Activated CD4-positive, alpha-beta T cell treated with anti-CD3 and anti-CD28 coated beads, Interleukin-2, amount 50 U/mL, for 24 hours (primary cell): ENCODE results near the gene TSPYL4.

ENCODE experiments used
- DNase-seq, 2 donors: peaks; one replicate each; pipeline ENCODE4 v3.0.0-alpha.2; 2020; ENCODE audit warnings: low read depth in 1 of 2, low spot score in 1 of 2

Gene TSPYL4

GRCh38 chr6:116271149-116271708 lies 17.4 kb upstream of the TSPYL4 start:
- DNase-seq, result no peak

DNA sequence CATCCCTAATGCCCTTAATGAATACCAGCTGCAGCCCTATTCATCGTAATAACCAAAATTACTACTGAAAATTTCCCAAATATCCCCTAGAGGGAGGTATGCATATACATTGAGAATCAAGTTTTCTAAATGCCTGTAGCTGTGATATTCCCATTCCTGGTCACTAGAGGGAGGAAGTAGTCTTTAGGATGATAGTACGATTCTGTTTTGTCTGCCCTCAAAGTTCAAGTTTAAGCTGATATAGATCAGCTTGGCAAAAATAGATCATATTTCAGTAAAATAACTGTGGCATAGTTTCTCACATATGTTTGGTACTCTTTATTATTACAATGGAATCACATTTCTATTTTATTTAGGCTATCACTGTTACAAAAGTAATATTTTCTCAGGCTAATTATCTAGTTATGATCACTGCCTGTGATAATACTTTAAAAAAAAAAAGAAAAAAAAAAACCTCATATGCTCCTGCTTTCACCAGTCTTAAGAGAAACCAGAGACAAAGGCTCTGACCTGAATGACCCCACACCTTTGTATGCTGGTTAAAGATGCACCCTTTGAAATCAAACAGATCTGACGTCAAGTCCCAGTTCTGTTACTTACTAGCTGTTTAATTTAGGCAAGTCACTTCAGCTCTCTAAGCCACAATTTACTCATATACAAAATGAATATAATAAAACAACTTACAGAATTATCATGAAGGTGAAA lies 14.9 kb upstream of the TSPYL4 start:
- DNase-seq, result no peak

GRCh38 chr6:116267836-116268588 lies 14.1 kb upstream of the TSPYL4 start:
- DNase-seq, result no peak

- no peak for DNase-seq
These were observed 12.9 kb upstream of the TSPYL4 start for GRCh38 chr6:116266803-116267202.

DNA sequence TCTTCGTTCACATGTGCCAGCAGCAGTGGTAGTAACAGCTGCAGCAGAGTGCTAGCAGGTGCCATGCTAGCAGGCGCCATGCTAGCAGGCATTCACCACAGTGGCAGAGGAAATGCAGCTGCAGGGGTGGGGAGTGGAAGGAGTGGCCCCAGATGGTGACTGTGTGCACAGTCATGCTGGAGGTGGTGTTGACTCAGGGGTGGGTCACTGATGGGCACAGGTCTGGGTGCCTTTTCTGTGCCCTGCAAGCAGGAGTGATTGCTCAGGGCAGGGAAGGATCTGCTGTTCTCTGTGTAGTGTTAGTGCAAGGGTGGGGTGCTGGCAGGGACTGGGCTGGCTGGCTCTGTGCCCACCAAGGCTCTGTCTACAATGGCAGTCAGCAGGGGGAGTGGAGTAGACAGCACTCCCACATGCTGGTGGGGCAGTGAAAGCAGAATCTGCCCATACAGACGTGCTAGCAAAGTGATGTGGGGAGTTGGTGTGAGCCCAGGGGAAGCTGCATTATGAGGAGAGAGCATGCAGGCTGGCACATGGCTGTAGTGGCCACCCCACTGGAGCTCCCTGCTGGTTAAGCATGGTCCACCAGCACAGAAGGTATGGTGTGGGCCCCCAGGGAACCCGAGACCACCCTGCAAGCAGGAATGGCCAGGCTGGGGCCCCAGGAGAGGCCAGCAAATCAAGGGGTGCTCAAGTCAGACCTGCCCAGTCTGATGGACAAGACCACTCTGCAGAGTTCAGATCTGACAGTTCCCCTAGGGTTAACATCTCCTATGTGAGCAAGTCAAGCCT lies 11.4 kb upstream of the TSPYL4 start:
- DNase-seq, result no peak

DNA sequence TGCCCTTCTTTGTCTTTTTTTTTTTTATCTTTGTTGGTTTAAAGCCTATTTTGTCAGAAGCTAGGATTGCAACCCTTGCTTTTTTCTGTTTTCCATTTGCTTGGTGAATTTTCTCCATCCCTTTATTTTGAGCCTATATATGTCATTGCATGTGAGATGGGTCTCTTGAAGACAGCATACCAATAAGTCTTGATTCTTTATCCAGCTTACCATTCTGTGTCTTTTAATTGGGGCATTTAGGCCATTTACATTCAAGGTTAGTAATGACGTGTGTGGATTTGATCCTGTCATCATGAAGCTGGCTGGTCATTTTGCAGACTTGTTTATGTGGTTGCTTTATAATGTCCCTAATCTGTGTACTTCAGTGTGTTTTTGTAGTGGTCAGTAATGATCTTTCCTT lies 9.5 kb upstream of the TSPYL4 start:
- DNase-seq, result no peak

DNA sequence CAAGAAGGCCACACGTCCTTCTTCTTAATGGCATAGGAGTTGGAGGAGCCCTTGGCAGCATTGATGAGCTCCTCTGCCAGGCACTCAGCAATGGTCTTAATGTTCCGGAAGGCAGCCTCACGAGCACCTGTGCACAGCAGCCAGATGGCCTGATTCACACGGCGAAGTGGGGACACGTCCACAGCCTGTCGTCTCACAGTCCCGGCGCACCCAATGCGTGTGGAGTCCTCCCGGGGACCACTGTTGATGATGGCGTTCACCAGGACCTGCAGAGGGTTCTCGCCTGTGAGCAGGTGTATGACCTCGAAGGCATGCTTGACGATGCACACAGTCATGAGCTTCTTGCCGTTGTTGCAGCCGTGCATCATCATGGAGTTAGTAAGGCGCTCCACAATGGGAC lies 4.6 kb upstream of the TSPYL4 start:
- DNase-seq, result no peak

GRCh38 chr6:116256694-116257093 lies 2.8 kb upstream of the TSPYL4 start:
- no peak for DNase-seq

- no peak for DNase-seq
These were observed 1.4 kb upstream of the TSPYL4 start for GRCh38 chr6:116255246-116255800.

GRCh38 chr6:116254297-116255056 lies 602 bp upstream of the TSPYL4 start:
- no peak for DNase-seq

DNA sequence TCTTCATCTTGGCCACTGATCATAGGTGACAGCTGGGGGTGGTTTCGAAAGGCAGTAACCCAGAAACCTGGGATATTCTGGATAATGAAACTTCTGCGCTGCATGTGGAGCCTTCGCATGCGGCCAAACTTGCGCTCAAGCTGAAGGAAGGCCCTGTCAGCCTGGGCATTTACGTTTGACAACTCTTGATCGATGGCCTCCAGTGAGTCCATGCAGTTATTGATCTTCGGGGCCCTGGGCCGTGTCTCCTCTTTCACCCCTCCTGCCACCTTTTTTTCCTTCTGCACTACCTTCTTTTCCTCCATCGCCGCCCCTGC lies 729 bp downstream of the TSPYL4 start:
- DNase-seq, result no peak

- DNase-seq, result no peak
These were observed 2.1 kb downstream of the TSPYL4 start for GRCh38 chr6:116251568-116252384.

DNA sequence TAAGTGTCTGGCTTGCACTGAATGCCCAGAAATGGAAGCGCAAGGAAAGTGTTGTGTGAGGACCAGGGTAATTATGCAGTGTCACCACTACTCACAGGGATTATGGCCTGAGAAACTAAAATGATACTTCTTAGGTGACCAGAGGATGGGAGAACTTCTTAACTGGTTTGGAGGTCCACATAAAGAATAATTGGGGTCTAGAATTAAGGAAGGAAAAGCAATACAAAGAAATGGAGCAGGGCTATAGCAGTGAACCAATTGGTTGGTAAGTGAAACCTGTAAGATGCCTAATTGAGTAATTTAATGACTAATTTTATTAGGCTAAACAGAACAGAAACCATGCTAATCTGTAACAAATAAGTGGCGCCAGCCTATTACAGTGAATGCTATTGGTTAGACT lies 5.3 kb downstream of the TSPYL4 start:
- DNase-seq, result no peak

DNA sequence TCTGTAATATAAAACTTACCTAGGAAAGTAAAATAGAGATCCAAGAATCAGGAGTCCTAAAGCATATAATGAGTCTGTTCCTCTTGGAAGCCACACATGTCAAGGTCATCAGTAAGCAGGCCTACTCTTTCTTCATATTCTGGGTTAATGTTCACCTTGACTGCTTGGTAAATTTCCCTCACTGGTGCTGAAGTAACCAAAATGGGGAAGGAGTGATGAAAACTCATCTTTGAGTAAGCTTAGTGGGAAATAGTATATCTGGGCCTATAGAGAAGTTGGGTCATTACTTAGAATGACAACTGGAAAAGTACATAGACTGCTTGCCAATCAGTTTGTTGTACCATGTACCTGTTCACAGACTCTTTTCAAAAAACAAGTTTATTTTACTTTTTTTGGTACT lies 6.6 kb downstream of the TSPYL4 start:
- no peak for DNase-seq

DNA sequence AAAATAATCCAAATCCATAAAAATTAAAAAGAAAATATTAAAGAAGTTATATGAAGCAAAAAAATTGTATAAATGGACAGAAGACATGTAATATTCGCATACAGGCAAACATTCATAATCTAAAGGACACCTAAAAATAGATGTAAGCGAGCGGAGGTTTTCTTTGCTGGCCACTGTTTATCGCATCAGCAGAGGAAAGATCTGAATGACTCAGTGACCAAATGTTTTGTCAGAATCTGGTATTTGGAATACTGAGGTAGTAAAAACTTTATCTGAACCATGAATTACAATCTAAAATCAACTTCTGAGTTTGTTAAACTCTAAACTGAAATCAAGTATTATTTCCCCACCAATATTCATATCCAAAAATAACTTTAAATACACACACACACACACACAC lies 7.8 kb downstream of the TSPYL4 start:
- DNase-seq, result no peak

DNA sequence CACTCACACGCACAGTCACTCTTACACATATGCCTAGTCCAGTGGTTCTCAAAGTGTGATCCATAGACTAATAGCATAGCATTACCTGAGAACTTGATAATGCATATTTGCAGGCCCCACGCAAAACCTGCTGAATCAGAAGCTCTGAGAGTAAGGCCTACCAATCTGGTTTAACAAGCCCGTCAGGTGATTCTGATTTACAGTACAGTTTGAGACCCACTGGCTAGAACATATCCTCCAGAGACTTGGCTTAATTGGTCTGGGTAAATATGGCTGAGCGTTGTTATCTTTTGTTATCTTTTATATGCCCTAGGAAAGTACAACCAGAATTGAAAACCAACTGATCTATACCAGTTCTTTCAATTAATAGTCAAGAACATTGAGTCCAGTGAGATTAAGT lies 9.6 kb downstream of the TSPYL4 start:
- DNase-seq, result no peak

- no peak for DNase-seq
These were observed 14.0 kb downstream of the TSPYL4 start for GRCh38 chr6:116239856-116240255.

DNA sequence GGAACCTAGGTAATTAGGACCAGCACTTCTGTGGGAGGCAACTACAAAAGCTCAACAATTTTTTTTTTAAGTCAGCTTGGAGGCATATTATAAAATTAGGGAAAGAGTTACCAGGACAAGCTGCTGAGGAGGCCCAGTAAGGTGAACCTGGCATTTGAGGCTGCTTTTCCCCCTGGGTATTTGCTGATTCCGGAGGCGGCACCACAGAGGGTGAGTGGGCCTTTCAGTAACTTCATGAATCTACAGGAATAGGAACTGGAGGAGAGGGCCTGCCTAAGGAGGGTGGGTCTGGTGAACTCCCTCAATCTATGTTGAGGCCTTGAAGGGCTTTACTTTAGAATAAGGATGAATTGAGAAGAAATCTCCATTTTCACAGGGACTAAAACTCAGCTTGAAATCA lies 14.6 kb downstream of the TSPYL4 start:
- DNase-seq, result no peak

DNA sequence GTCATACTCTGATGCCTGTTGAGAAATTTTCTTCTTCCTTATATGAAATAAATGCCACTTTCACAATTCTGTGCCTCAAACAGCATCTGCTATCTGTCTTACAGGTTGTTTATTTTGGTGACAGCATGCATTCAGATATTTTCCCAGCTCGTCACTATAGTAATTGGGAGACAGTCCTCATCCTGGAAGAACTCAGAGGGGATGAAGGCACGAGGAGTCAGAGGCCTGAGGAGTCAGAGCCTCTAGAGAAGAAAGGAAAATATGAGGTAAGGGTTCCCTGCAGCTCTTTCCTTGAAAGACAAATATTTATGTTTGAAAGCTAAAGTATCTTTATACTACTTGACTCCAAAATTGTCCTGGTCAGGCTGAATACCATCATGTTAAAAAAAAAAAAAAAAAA lies 15.8 kb downstream of the TSPYL4 start:
- DNase-seq, result no peak

GRCh38 chr6:116234689-116235088 lies 19.2 kb downstream of the TSPYL4 start:
- no peak for DNase-seq
